ENCODE measurements around the gene FAM53A. TPM values are rescaled to one million over a fixed set of nuclear protein-coding genes. Genes with fewer than 3 reads are reported as not detected.
A peak's percentile ranks its signal among the peaks of the same experiment; 100 is the strongest.
"Not testable (repeated sequence)": the region's sequence is repeated elsewhere in the genome, so short reads cannot be mapped to it uniquely, and the experiment has no call there.

The FAM53A gene
- total RNA-seq, 2 donors from 2014 or later = 0.66 to 2.3 TPM

GRCh38 chr4:1641671-1642070, 42.4 kb downstream of the FAM53A start:
- 92% methylated on average over 7 of the region's 7 CpGs for WGBS, 2 donors

DNA sequence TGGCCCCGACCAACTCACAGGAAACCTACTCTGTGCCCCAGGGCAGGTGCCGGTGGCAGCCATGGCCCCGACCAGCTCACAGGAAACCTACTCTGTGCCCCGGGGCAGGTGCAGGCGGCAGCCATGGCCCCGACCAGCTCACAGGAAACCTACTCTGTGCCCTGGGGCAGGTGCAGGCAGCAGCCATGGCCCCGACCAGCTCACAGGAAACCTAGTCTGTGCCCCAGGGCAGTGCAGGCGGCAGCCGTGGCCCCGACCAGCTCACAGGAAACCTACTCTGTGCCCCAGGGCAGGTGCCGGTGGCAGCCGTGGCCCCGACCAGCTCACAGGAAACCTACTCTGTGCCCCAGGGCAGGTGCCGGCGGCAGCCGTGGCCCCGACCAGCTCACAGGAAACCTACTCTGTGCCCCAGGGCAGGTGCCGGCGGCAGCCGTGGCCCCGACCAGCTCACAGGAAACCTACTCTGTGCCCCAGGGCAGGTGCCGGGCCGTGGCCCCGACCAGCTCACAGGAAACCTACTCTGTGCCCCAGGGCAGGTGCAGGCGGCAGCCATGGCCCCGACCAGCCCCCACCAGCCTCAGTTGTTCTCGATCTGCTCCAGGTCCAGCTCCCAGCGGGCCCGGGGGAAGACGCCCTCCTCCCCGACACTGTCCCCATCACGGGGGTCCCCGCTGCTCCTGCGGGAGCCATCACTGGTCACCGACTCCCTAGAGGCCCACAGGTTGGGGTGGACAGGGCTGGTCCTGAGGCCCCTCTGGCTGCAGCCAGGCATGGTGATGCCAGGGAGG, 43.2 kb downstream of the FAM53A start:
- ATAC-seq; H3K36me3 ChIP-seq (replicated peaks in 1 of 2; ENCODE audit: insufficient read depth in 1 of 2, low read depth in 2 of 2); H3K4me3 ChIP-seq; DNase-seq; H3K27ac ChIP-seq; intact Hi-C loops (cut with DNase I); H3K4me1 ChIP-seq; H3K9me3 ChIP-seq; H3K27me3 ChIP-seq: not testable (repeated sequence)
- 88% methylated on average over 35 of the region's 35 CpGs; no CpG with 5 or more reads in 1 of the 2 donors for WGBS, 2 donors

More at GRCh38 chr4:1641671-1642070, 42.4 kb downstream of the FAM53A start:
- DNase-seq (peak in 1 of 4 donors; percentile 7), ATAC-seq (no peak)
- Histone ChIP-seq H3K4me3 (no peak overlapping the region), H3K27ac (no peak overlapping the region), H3K4me1 (no peaks in the 10 kb centered on the region), H3K9me3 (no peaks in the 10 kb centered on the region), H3K27me3 (no peaks in the 10 kb centered on the region), H3K36me3 (replicated peaks in 1 of 2; ENCODE audit: insufficient read depth in 1 of 2, low read depth in 2 of 2) (no peaks in the 10 kb centered on the region)
- TF ChIP-seq, protein P1, sequence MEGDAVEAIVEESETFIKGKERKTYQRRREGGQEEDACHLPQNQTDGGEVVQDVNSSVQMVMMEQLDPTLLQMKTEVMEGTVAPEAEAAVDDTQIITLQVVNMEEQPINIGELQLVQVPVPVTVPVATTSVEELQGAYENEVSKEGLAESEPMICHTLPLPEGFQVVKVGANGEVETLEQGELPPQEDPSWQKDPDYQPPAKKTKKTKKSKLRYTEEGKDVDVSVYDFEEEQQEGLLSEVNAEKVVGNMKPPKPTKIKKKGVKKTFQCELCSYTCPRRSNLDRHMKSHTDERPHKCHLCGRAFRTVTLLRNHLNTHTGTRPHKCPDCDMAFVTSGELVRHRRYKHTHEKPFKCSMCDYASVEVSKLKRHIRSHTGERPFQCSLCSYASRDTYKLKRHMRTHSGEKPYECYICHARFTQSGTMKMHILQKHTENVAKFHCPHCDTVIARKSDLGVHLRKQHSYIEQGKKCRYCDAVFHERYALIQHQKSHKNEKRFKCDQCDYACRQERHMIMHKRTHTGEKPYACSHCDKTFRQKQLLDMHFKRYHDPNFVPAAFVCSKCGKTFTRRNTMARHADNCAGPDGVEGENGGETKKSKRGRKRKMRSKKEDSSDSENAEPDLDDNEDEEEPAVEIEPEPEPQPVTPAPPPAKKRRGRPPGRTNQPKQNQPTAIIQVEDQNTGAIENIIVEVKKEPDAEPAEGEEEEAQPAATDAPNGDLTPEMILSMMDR (IDR thresholded peaks at IDR 0.05) = no peak
- no peak for TF ChIP-seq POLR2A (IDR thresholded peaks at IDR 0.05)
- intact Hi-C loops (cut with DNase I) = no loop called here

GRCh38 chr4:1640190-1640589, 43.9 kb downstream of the FAM53A start:
- no peaks in the 10 kb centered on the region for H3K27me3 ChIP-seq
- H3K4me1 ChIP-seq = no peaks in the 10 kb centered on the region
- H3K4me3 ChIP-seq = no peak overlapping the region
- TF ChIP-seq, protein P1 (IDR thresholded peaks at IDR 0.05) = no peak
- no peak for ATAC-seq
- whole genome bisulfite sequencing, 2 donors = 79 to 85% methylated on average over 11 of the region's 16 CpGs
- intact Hi-C loops (cut with DNase I) = no loop called here
- H3K27ac ChIP-seq = no peak overlapping the region
- H3K9me3 ChIP-seq = no peaks in the 10 kb centered on the region
- DNase-seq = no peak
- no peaks in the 10 kb centered on the region for H3K36me3 ChIP-seq (replicated peaks in 1 of 2; ENCODE audit: insufficient read depth in 1 of 2, low read depth in 2 of 2)

- TF ChIP-seq, protein P1 (IDR thresholded peaks at IDR 0.05) = no peak
- TF ChIP-seq POLR2A (IDR thresholded peaks at IDR 0.05) = no peak
- 72% methylated on average over 8 to 10 of the region's 11 CpGs for WGBS, 2 donors
- ATAC-seq (no peak), DNase-seq (no peak)
- Histone ChIP-seq H3K4me1 (no peaks in the 10 kb centered on the region), H3K4me3 (no peak overlapping the region), H3K9me3 (no peaks in the 10 kb centered on the region), H3K27ac (no peak overlapping the region), H3K36me3 (replicated peaks in 1 of 2; ENCODE audit: insufficient read depth in 1 of 2, low read depth in 2 of 2) (no peaks in the 10 kb centered on the region), H3K27me3 (no peaks in the 10 kb centered on the region)
- intact Hi-C loops (cut with DNase I) = no loop called here
Measured at GRCh38 chr4:1639299-1639868, 44.7 kb downstream of the FAM53A start.

DNA sequence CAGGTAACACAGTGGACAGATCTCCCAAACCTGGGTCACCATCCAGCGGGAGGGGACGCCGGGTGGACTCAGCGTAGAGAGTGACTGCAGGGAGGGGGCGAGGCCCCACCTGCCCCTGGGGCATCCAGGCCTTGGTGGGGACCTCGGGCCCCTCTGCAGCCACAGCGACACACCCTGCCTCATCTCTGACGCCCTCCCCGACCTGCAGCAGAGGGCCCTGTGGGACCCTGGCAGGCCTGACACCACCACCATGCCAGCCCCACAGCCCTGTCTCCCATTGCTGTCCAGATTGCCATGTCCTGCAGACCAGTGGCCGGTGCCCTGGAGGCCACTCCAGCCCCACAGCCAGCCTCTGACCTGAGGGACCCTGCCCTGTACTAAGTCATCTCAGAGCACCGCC, 45.2 kb downstream of the FAM53A start:
- no peaks in the 10 kb centered on the region for H3K9me3 ChIP-seq
- WGBS, 2 donors = 89% methylated on average over 11 of the region's 11 CpGs; no CpG with 5 or more reads in 1 of the 2 donors
- TF ChIP-seq, protein P1 (IDR thresholded peaks at IDR 0.05) = no peak
- TF ChIP-seq POLR2A (IDR thresholded peaks at IDR 0.05) = no peak
- ATAC-seq = no peak
- no peaks in the 10 kb centered on the region for H3K36me3 ChIP-seq (replicated peaks in 1 of 2; ENCODE audit: insufficient read depth in 1 of 2, low read depth in 2 of 2)
- no peak overlapping the region for H3K27ac ChIP-seq
- intact Hi-C loops (cut with DNase I) = no loop called here
- DNase-seq = no peak
- H3K4me1 ChIP-seq = no peaks in the 10 kb centered on the region
- H3K4me3 ChIP-seq = no peak overlapping the region
- H3K27me3 ChIP-seq = no peaks in the 10 kb centered on the region
